Measurements from ENCODE around the gene XRN2.

Gene XRN2

GRCh38 chr20:21432911-21433310 lies 129.8 kb downstream of the XRN2 start:
- no peak for DNase-seq (ENCODE audit: low read depth)

- DNase-seq (ENCODE audit: low read depth): no peak
Measured at GRCh38 chr20:21433329-21433890, 130.3 kb downstream of the XRN2 start.

- no peak for DNase-seq (ENCODE audit: low read depth)
Measured at GRCh38 chr20:21435576-21435975, 132.4 kb downstream of the XRN2 start.

- DNase-seq (ENCODE audit: low read depth): no peak
Measured at GRCh38 chr20:21436205-21436604, 133.1 kb downstream of the XRN2 start.

GRCh38 chr20:21437248-21437647 lies 134.1 kb downstream of the XRN2 start:
- DNase-seq (ENCODE audit: low read depth): no peak

GRCh38 chr20:21437816-21438215 lies 134.7 kb downstream of the XRN2 start:
- no peak for DNase-seq (ENCODE audit: low read depth)
